Neural crest cell (in vitro differentiated cells): Measurements from ENCODE around the gene ATP6V0D1. TPM values are rescaled to one million over a fixed set of nuclear protein-coding genes. Genes with fewer than 3 reads are reported as not detected.

Experiments
- DNase-seq: peaks from one replicate; pipeline ENCODE4 v3.0.0; 2021; ENCODE audit warnings: low read depth, mixed read lengths, low spot score
- H3K27ac Mint-ChIP-seq: one replicate; pipeline ENCODE4 v1.8.0; 2021; ENCODE audit warnings: mild to moderate bottlenecking, mixed read lengths; ENCODE audit not compliant: unreplicated experiment
- H3K27me3 Mint-ChIP-seq: 2 replicates; pipeline ENCODE4 v1.8.0; 2021; ENCODE audit warnings: low read depth, mild to moderate bottlenecking, mixed read lengths
- H3K36me3 Mint-ChIP-seq: 2 replicates; pipeline ENCODE4 v1.8.0; 2021; ENCODE audit warnings: low read depth, mild to moderate bottlenecking, mixed read lengths
- H3K4me1 Mint-ChIP-seq: 2 replicates; pipeline ENCODE4 v1.8.0; 2021; ENCODE audit warnings: mixed read lengths
- H3K4me3 Mint-ChIP-seq: one replicate; pipeline ENCODE4 v1.8.0; 2021; ENCODE audit warnings: mild to moderate bottlenecking, mixed read lengths
- H3K9me3 Mint-ChIP-seq: 2 replicates; pipeline ENCODE4 v1.8.0; 2021; ENCODE audit warnings: mixed read lengths
- CTCF ChIP-seq: fragments of 200-600 bp; sonication (generic); conservative IDR thresholded peaks from 2 replicates; pipeline ENCODE4 v1.5.0; 2021; ENCODE audit warnings: antibody characterized with exemption, mild to moderate bottlenecking
- total RNA-seq: library from RNA; stranded (reverse); gene quantifications from 2 replicates; pipeline ENCODE4 v1.2.1, GENCODE V29; 2021

ATP6V0D1 gene
- total RNA-seq, 1 donor from 2014 or later, result 54.7 TPM

DNA sequence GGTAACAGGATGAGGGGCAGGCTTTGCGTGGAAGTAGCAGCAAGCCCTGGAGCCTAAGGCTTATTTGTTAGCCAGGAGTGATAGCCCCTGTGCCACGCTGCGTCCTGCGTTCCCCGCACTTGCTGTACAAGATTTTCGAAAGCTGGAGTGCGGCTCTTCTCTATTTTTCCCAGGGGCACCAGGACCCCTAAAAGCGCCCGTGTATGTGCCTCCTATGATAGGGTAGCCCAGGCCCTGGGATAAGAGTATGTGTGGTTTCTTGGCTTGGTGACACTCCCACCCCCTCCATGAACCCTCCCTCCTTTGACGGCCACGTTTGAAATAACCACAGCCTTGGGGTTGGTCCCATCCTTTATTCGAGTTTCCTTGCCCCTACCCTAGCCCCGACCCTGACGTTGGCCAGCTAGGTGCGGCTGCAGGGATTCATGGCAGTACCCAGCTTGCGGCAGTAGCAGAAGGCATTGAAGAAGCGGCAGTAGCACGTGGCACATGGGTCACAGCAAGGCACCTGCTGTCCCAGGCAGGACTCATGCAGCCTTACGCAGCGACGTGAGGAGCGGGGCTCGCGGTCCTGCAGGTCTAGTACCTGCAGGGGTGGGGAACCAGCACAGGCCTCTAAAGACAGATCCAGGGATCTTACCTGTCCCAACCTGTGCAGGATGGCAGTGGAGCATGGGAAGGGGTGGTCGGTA lies 1.4 kb upstream of the ATP6V0D1 start:
- Mint-ChIP-seq H3K36me3 (no peaks in the 10 kb centered on the region), H3K4me3 (peak overlapping the region; percentile 100), H3K9me3 (no peaks in the 10 kb centered on the region), H3K27me3 (no peaks in the 10 kb centered on the region), H3K27ac (no peak overlapping the region), H3K4me1 (peaks cover 19% of the 10 kb centered on the region)
- TF ChIP-seq CTCF, result no peak
- no peak for DNase-seq

DNA sequence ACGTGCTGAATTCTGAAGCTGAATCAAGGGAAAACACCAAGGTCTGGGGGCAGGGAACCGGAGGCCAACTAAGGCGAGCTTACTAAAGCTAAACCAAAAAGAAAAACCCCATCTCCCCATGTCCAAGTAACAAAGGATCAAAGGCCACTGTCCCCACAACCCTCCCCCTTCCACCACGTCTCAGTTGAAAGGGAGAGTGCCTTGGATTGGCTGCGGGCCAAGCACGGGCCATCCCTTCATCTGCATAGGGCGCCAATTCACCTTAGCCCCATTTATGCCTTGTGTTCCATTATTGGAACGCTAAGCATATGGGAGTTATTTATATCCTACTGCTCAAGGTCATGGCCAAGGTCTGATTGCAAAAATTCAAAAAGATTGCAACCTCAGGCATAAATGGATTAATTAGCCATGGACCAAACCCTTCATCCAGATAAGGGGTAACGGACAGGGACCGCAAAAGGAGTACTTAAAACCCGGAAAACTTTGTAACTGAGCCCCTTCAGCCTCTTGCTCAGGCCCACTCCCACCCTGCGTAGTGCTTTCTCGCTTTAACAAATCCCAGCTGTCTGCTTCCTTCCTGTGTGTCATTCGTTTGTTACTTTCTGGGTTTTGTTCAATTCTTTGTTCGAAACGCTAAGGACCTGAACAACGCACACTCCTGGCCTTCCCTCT lies 740 bp upstream of the ATP6V0D1 start:
- H3K4me3 Mint-ChIP-seq, result peak overlapping the region; percentile 100
- peak overlapping the region; percentile 100 for H3K27ac Mint-ChIP-seq
- no peaks in the 10 kb centered on the region for H3K36me3 Mint-ChIP-seq
- peaks cover 19% of the 10 kb centered on the region for H3K4me1 Mint-ChIP-seq
- no peaks in the 10 kb centered on the region for H3K9me3 Mint-ChIP-seq
- H3K27me3 Mint-ChIP-seq, result no peaks in the 10 kb centered on the region
- no peak for TF ChIP-seq CTCF
- DNase-seq, result no peak

DNA sequence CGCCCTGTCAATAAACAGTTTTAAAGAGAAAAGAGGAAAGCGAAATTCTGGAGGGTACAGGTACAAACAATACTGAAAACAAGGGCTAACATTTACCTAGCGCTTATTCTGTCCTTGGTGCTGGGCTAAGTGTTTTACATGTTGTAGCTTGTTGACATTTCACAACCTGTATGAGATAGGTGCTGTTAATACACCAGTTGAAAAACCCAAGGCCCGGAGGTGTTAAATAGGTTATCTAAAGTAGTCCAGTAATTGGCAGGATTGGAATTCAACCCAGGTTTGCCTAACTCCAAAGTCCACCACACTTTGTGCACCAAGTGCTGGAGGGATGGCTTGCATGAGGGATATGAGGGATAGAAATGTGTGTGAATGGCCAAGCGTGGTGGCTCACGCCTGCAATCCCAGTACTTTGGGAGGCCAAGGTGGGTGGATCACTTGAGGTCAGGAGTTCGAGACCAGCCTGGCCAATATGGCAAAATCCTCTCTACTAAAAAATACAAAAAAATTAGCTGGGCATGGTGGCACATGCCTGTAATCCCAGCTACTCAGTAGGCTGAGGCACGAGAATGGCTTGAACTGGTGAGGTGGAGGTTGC lies 2.9 kb downstream of the ATP6V0D1 start:
- Mint-ChIP-seq H3K27me3 (no peaks in the 10 kb centered on the region), H3K4me3 (peak overlapping the region; percentile 75), H3K4me1 (peaks cover 19% of the 10 kb centered on the region), H3K27ac (no peak overlapping the region), H3K9me3 (no peaks in the 10 kb centered on the region), H3K36me3 (no peaks in the 10 kb centered on the region)
- TF ChIP-seq CTCF, result no peak
- no peak for DNase-seq

GRCh38 chr16:67474551-67475455 lies 6.2 kb downstream of the ATP6V0D1 start:
- TF ChIP-seq CTCF, result no peak
- H3K4me1 Mint-ChIP-seq, result peaks cover 4% of the 10 kb centered on the region
- H3K4me3 Mint-ChIP-seq, result no peak overlapping the region
- no peaks in the 10 kb centered on the region for H3K36me3 Mint-ChIP-seq
- no peaks in the 10 kb centered on the region for H3K27me3 Mint-ChIP-seq
- no peaks in the 10 kb centered on the region for H3K9me3 Mint-ChIP-seq
- DNase-seq, result no peak
- H3K27ac Mint-ChIP-seq, result no peak overlapping the region

- peaks cover 6% of the 10 kb centered on the region for H3K4me1 Mint-ChIP-seq
- DNase-seq, result no peak
- no peak overlapping the region for H3K4me3 Mint-ChIP-seq
- no peak for TF ChIP-seq CTCF
- H3K36me3 Mint-ChIP-seq, result no peaks in the 10 kb centered on the region
- no peak overlapping the region for H3K27ac Mint-ChIP-seq
- H3K9me3 Mint-ChIP-seq, result no peaks in the 10 kb centered on the region
- H3K27me3 Mint-ChIP-seq, result no peaks in the 10 kb centered on the region
Measured at GRCh38 chr16:67471758-67472384, 9.1 kb downstream of the ATP6V0D1 start.
